Activated CD4-positive, alpha-beta T cell treated with anti-CD3 and anti-CD28 coated beads, Interleukin-10, Interleukin-2, amounts not matched to agents 100 ng/mL and 50 ng/mL, durations not matched to agents 16 hours and 8 hours (primary cell): ENCODE results near the gene ZNF618.
"Not testable (repeated sequence)": the region's sequence is repeated elsewhere in the genome, so short reads cannot be mapped to it uniquely, and the experiment has no call there.

Experiments used
- DNase-seq: peaks from one replicate; pipeline ENCODE4 v3.0.0-alpha.2; 2020

ZNF618 gene

GRCh38 chr9:114028646-114029045, 152.5 kb downstream of the ZNF618 start:
- DNase-seq: no peak

- no peak for DNase-seq
Observed at GRCh38 chr9:114029311-114030170, 153.4 kb downstream of the ZNF618 start.

GRCh38 chr9:114030364-114030763, 154.3 kb downstream of the ZNF618 start:
- DNase-seq: no peak

- DNase-seq: no peak
Observed at GRCh38 chr9:114031037-114031630, 155.0 kb downstream of the ZNF618 start.

- no peak for DNase-seq
Observed at GRCh38 chr9:114031948-114032840, 156.1 kb downstream of the ZNF618 start.

- DNase-seq: no peak
Observed at GRCh38 chr9:114033397-114034103, 157.4 kb downstream of the ZNF618 start.

GRCh38 chr9:114034196-114034595, 158.1 kb downstream of the ZNF618 start:
- DNase-seq: no peak

GRCh38 chr9:114034661-114035062, 158.6 kb downstream of the ZNF618 start:
- DNase-seq: no peak

GRCh38 chr9:114035221-114035844, 159.2 kb downstream of the ZNF618 start:
- no peak for DNase-seq

- DNase-seq: no peak
Observed at GRCh38 chr9:114035845-114036801, 160.0 kb downstream of the ZNF618 start.

- DNase-seq: no peak
Observed at GRCh38 chr9:114037249-114037648, 161.1 kb downstream of the ZNF618 start.

GRCh38 chr9:114037961-114038723, 162.0 kb downstream of the ZNF618 start:
- DNase-seq: no peak

GRCh38 chr9:114038724-114039313, 162.7 kb downstream of the ZNF618 start:
- DNase-seq: no peak

GRCh38 chr9:114039484-114039883, 163.4 kb downstream of the ZNF618 start:
- DNase-seq: no peak

GRCh38 chr9:114043660-114044059, 167.6 kb downstream of the ZNF618 start:
- not testable (repeated sequence) for DNase-seq

GRCh38 chr9:114046237-114046755, 170.2 kb downstream of the ZNF618 start:
- DNase-seq: no peak

GRCh38 chr9:114046875-114047274, 170.8 kb downstream of the ZNF618 start:
- DNase-seq: no peak

GRCh38 chr9:114047717-114048116, 171.6 kb downstream of the ZNF618 start:
- no peak for DNase-seq
